ENCODE results near the gene BMPR1B.
A peak's percentile ranks its signal among the peaks of the same experiment; 100 is the strongest.

BMPR1B gene

GRCh38 chr4:94732358-94732698 lies 25.4 kb upstream of the BMPR1B start:
- H3K4me1 ChIP-seq (ENCODE audit: insufficient read depth, low read length) = no peaks in the 10 kb centered on the region
- H3K27ac ChIP-seq (ENCODE audit: low read depth, low read length) = no peak overlapping the region
- no peaks in the 10 kb centered on the region for H3K36me3 ChIP-seq (ENCODE audit: insufficient read depth, low read length)
- no peak overlapping the region for H3K4me3 ChIP-seq (ENCODE audit: low read depth in 1 of 2, low read length in 2 of 2)
- no peaks in the 10 kb centered on the region for H3K27me3 ChIP-seq (ENCODE audit: control insufficient read depth in 1 of 2, insufficient read depth in 2 of 2, low read length in 2 of 2)
- no peak overlapping the region for H3K9ac ChIP-seq (ENCODE audit: low read length)
- H3K9me3 ChIP-seq (ENCODE audit: low read length) = no peaks in the 10 kb centered on the region

DNA sequence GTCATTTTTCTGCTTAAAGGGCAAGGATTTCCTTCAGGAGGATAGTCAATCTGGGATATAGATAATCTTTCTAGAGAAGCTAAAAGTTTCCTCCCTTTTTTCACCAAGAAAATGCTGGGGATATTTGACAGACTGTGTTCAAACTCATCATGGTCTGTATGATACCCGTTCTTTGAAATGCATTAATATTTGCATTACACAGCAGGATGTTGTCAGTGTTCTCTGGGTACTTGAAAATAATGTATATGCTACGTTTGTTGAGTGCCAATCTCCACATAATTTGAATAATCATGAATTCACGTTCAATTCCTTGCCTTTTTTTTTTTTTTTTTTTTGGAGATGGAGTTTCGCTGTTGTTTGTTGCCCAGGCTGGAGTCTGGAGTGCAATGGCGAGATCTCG lies 18.0 kb upstream of the BMPR1B start:
- no peaks in the 10 kb centered on the region for H3K9me3 ChIP-seq (ENCODE audit: low read length)
- H3K27me3 ChIP-seq (ENCODE audit: control insufficient read depth in 1 of 2, insufficient read depth in 2 of 2, low read length in 2 of 2) = no peaks in the 10 kb centered on the region
- no peaks in the 10 kb centered on the region for H3K36me3 ChIP-seq (ENCODE audit: insufficient read depth, low read length)
- no peak overlapping the region for H3K27ac ChIP-seq (ENCODE audit: low read depth, low read length)
- H3K4me1 ChIP-seq (ENCODE audit: insufficient read depth, low read length) = no peaks in the 10 kb centered on the region
- H3K9ac ChIP-seq (ENCODE audit: low read length) = no peak overlapping the region
- H3K4me3 ChIP-seq (ENCODE audit: low read depth in 1 of 2, low read length in 2 of 2) = no peak overlapping the region

- H3K4me3 ChIP-seq (ENCODE audit: low read depth in 1 of 2, low read length in 2 of 2) = no peak overlapping the region
- no peaks in the 10 kb centered on the region for H3K4me1 ChIP-seq (ENCODE audit: insufficient read depth, low read length)
- no peak overlapping the region for H3K27ac ChIP-seq (ENCODE audit: low read depth, low read length)
- H3K9ac ChIP-seq (ENCODE audit: low read length) = no peak overlapping the region
- no peaks in the 10 kb centered on the region for H3K36me3 ChIP-seq (ENCODE audit: insufficient read depth, low read length)
- H3K9me3 ChIP-seq (ENCODE audit: low read length) = no peaks in the 10 kb centered on the region
- no peaks in the 10 kb centered on the region for H3K27me3 ChIP-seq (ENCODE audit: control insufficient read depth in 1 of 2, insufficient read depth in 2 of 2, low read length in 2 of 2)
Observed at GRCh38 chr4:94741304-94741703, 16.5 kb upstream of the BMPR1B start.

GRCh38 chr4:94743838-94744237 lies 13.9 kb upstream of the BMPR1B start:
- Histone ChIP-seq H3K4me1 (ENCODE audit: insufficient read depth, low read length) (no peaks in the 10 kb centered on the region), H3K9me3 (ENCODE audit: low read length) (no peaks in the 10 kb centered on the region), H3K27ac (ENCODE audit: low read depth, low read length) (no peak overlapping the region), H3K36me3 (ENCODE audit: insufficient read depth, low read length) (no peaks in the 10 kb centered on the region), H3K27me3 (ENCODE audit: control insufficient read depth in 1 of 2, insufficient read depth in 2 of 2, low read length in 2 of 2) (no peaks in the 10 kb centered on the region), H3K4me3 (ENCODE audit: low read depth in 1 of 2, low read length in 2 of 2) (no peak overlapping the region), H3K9ac (ENCODE audit: low read length) (no peak overlapping the region)

DNA sequence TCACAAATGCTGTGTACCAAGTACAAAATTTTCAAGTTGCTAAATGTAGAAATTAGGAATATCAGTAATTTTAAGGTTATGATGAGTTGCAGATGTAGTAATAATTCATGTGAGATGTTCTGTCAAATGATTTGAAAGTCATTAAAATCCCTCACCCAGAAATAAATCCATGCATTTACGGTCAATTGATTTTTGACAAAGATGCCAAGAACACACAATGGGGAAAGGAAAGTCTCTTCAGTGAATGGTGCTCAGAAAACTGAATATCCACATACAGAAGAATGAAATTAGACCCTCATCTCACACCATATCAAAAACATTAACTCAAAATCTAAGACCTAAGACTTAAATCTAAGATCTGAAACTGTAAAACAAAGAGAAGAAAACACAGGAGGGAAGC lies 12.9 kb upstream of the BMPR1B start:
- Histone ChIP-seq H3K4me3 (ENCODE audit: low read depth in 1 of 2, low read length in 2 of 2) (no peak overlapping the region), H3K27me3 (ENCODE audit: control insufficient read depth in 1 of 2, insufficient read depth in 2 of 2, low read length in 2 of 2) (no peaks in the 10 kb centered on the region), H3K4me1 (ENCODE audit: insufficient read depth, low read length) (no peaks in the 10 kb centered on the region), H3K9me3 (ENCODE audit: low read length) (no peaks in the 10 kb centered on the region), H3K9ac (ENCODE audit: low read length) (no peak overlapping the region), H3K36me3 (ENCODE audit: insufficient read depth, low read length) (no peaks in the 10 kb centered on the region), H3K27ac (ENCODE audit: low read depth, low read length) (no peak overlapping the region)

GRCh38 chr4:94746746-94747145 lies 11.0 kb upstream of the BMPR1B start:
- no peak overlapping the region for H3K4me3 ChIP-seq (ENCODE audit: low read depth in 1 of 2, low read length in 2 of 2)
- H3K9me3 ChIP-seq (ENCODE audit: low read length) = no peaks in the 10 kb centered on the region
- H3K4me1 ChIP-seq (ENCODE audit: insufficient read depth, low read length) = no peaks in the 10 kb centered on the region
- no peaks in the 10 kb centered on the region for H3K36me3 ChIP-seq (ENCODE audit: insufficient read depth, low read length)
- no peaks in the 10 kb centered on the region for H3K27me3 ChIP-seq (ENCODE audit: control insufficient read depth in 1 of 2, insufficient read depth in 2 of 2, low read length in 2 of 2)
- no peak overlapping the region for H3K27ac ChIP-seq (ENCODE audit: low read depth, low read length)
- H3K9ac ChIP-seq (ENCODE audit: low read length) = no peak overlapping the region

DNA sequence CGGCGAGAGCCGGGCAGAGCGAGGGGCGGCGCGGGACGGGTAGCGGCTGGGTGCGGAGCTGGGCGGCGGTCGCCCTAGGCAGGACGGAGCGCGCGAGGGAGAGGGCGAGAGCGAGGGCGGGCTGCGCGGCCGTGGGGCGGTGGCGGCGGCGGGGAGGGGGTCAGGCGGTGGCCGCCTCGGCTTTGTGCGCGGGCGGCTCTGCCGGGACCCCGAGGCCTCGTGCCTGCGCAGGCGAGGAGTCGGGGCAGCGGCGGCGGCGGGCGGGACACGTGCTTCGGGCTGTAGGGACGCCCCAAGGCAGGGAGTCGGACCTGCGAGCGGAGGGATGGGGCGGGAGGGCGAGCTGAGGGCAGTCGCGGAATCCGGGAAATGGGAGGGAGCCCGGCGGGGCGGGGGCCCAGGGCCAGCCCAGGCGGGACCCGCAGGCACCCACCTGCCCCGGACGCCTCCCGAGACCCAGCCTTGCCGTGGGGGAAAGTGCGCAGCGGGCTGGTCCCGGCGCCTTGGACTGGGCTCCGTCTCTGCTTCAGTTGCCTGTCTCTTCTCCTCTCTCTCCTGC lies 465 bp downstream of the BMPR1B start:
- Histone ChIP-seq H3K9ac (ENCODE audit: low read length) (no peak overlapping the region), H3K27ac (ENCODE audit: low read depth, low read length) (no peak overlapping the region), H3K4me3 (ENCODE audit: low read depth in 1 of 2, low read length in 2 of 2) (peak overlapping the region in 1 of 2 donors; percentile 52), H3K4me1 (ENCODE audit: insufficient read depth, low read length) (no peaks in the 10 kb centered on the region), H3K9me3 (ENCODE audit: low read length) (no peaks in the 10 kb centered on the region), H3K36me3 (ENCODE audit: insufficient read depth, low read length) (no peaks in the 10 kb centered on the region), H3K27me3 (ENCODE audit: control insufficient read depth in 1 of 2, insufficient read depth in 2 of 2, low read length in 2 of 2) (peaks cover 21 to 26% of the 10 kb centered on the region in 2 donors)

DNA sequence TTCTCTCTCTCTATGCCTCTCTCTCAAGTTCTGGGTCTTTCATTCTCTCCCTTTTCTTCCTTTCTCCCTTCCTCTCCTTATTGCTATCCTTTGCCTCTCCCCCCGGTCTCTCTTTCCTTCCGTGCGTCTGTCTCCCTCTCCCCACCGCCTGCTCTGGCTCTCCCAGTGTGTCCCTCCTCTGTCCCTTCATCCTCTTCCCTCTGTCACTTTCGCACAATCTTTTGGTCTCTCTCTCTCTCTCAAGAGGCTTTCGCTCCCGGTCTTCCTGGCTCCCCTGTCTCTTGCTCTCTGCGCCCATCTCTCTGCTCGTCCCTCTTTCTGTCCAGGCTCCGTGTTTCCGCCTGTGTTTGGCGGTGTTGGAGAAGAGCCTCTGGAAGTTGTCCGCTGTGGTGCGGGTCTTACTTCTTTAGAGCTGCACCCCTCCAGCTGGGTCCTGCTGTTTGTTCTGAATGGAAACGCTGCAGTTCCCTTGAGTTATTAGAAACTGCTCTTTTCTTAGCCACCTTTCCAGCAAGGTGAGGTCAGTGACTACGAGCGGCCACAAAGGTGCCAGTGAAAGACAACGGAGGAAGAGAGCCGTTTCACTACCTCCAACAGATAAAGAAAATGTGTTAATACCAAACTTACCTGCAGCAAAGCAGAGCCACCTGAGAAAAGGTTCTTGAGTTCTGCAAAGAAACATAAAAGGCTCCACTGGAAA lies 1.1 kb downstream of the BMPR1B start:
- Histone ChIP-seq H3K9me3 (ENCODE audit: low read length) (no peaks in the 10 kb centered on the region), H3K4me1 (ENCODE audit: insufficient read depth, low read length) (no peaks in the 10 kb centered on the region), H3K9ac (ENCODE audit: low read length) (no peak overlapping the region), H3K27me3 (ENCODE audit: control insufficient read depth in 1 of 2, insufficient read depth in 2 of 2, low read length in 2 of 2) (peaks cover 21 to 26% of the 10 kb centered on the region in 2 donors), H3K27ac (ENCODE audit: low read depth, low read length) (peak overlapping the region; percentile 45), H3K36me3 (ENCODE audit: insufficient read depth, low read length) (no peaks in the 10 kb centered on the region), H3K4me3 (ENCODE audit: low read depth in 1 of 2, low read length in 2 of 2) (peak overlapping the region in 1 of 2 donors; percentile 52)

- Histone ChIP-seq H3K9me3 (ENCODE audit: low read length) (no peaks in the 10 kb centered on the region), H3K27ac (ENCODE audit: low read depth, low read length) (no peak overlapping the region), H3K4me1 (ENCODE audit: insufficient read depth, low read length) (no peaks in the 10 kb centered on the region), H3K27me3 (ENCODE audit: control insufficient read depth in 1 of 2, insufficient read depth in 2 of 2, low read length in 2 of 2) (peaks cover 21 to 22% of the 10 kb centered on the region in 2 donors), H3K9ac (ENCODE audit: low read length) (no peak overlapping the region), H3K4me3 (ENCODE audit: low read depth in 1 of 2, low read length in 2 of 2) (no peak overlapping the region), H3K36me3 (ENCODE audit: insufficient read depth, low read length) (no peaks in the 10 kb centered on the region)
Observed at GRCh38 chr4:94759767-94760211, 2.0 kb downstream of the BMPR1B start.

DNA sequence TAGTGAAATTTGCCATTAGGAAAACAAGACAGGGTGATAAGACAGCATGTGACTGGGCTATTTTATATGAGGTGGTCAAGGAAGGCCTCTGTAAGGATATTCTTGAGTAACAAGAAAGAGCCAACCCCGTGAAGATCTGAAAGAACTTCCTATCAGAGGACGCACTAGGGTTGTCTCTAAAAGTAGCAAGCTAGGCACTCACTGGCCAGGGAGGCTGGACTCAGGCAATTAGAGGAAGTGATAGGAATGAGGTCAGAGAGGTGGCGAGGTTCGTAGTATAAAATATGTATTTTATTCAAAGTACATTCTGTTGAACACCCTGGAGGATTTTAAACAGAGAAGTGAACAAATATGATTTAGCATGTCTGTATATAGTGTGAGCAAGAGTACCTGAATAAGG lies 4.6 kb downstream of the BMPR1B start:
- peaks cover 2 to 12% of the 10 kb centered on the region in 2 donors for H3K27me3 ChIP-seq (ENCODE audit: control insufficient read depth in 1 of 2, insufficient read depth in 2 of 2, low read length in 2 of 2)
- no peak overlapping the region for H3K9ac ChIP-seq (ENCODE audit: low read length)
- no peaks in the 10 kb centered on the region for H3K9me3 ChIP-seq (ENCODE audit: low read length)
- H3K4me3 ChIP-seq (ENCODE audit: low read depth in 1 of 2, low read length in 2 of 2) = no peak overlapping the region
- H3K36me3 ChIP-seq (ENCODE audit: insufficient read depth, low read length) = no peaks in the 10 kb centered on the region
- no peaks in the 10 kb centered on the region for H3K4me1 ChIP-seq (ENCODE audit: insufficient read depth, low read length)
- H3K27ac ChIP-seq (ENCODE audit: low read depth, low read length) = no peak overlapping the region

DNA sequence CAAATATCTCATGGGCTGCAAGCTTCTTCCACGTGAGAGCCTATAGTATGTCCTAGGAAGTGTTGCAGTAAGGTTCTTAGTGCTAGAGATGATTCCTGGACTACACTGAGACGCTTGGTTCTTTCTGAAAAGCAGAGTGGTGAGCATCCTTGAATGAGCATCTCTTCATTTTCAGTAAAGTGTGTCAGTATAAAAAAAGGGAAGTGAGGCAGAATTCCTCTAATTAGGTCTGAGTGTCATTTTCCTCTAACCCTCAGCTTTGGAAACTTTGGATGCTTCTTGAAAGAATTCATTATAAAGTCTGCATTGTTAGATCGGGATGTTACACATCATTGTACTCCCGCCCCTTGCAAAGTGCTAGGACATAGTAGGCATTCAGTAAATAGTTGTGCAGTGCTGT lies 5.2 kb downstream of the BMPR1B start:
- H3K9ac ChIP-seq (ENCODE audit: low read length) = no peak overlapping the region
- peaks cover 0 to 8% of the 10 kb centered on the region in 2 donors for H3K27me3 ChIP-seq (ENCODE audit: control insufficient read depth in 1 of 2, insufficient read depth in 2 of 2, low read length in 2 of 2)
- no peak overlapping the region for H3K27ac ChIP-seq (ENCODE audit: low read depth, low read length)
- H3K36me3 ChIP-seq (ENCODE audit: insufficient read depth, low read length) = no peaks in the 10 kb centered on the region
- H3K4me1 ChIP-seq (ENCODE audit: insufficient read depth, low read length) = no peaks in the 10 kb centered on the region
- no peak overlapping the region for H3K4me3 ChIP-seq (ENCODE audit: low read depth in 1 of 2, low read length in 2 of 2)
- H3K9me3 ChIP-seq (ENCODE audit: low read length) = no peaks in the 10 kb centered on the region

DNA sequence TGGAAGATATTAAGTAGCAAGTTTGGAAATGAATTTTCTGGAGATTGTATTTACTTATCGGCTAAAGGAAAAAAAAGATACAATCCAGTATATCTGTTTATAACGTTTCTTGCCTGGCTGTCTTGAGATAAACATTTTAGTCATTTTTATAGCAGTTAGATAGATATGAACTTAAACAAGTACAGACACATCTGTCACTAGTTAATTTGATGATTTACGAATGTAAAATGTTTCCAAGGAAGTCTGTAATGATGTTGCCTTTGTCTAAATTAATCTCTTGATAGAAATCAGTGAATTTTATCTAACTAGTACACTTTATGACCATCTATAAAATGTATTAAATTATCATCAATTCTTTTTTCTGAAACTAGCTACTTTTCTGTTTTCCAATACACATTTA lies 5.7 kb downstream of the BMPR1B start:
- H3K4me1 ChIP-seq (ENCODE audit: insufficient read depth, low read length) = no peaks in the 10 kb centered on the region
- no peak overlapping the region for H3K4me3 ChIP-seq (ENCODE audit: low read depth in 1 of 2, low read length in 2 of 2)

More for the DNA sequence above, 5.7 kb downstream of the BMPR1B start:
- no peaks in the 10 kb centered on the region for H3K9me3 ChIP-seq (ENCODE audit: low read length)
- no peak overlapping the region for H3K9ac ChIP-seq (ENCODE audit: low read length)
- peaks cover 0 to 6% of the 10 kb centered on the region in 2 donors for H3K27me3 ChIP-seq (ENCODE audit: control insufficient read depth in 1 of 2, insufficient read depth in 2 of 2, low read length in 2 of 2)
- H3K36me3 ChIP-seq (ENCODE audit: insufficient read depth, low read length) = no peaks in the 10 kb centered on the region
- no peak overlapping the region for H3K27ac ChIP-seq (ENCODE audit: low read depth, low read length)
